Measurements from ENCODE around the gene THSD7A.

GRCh38 chr7:11710377-11710776 is 121.6 kb downstream of the THSD7A start:
- TF ChIP-seq CTCF (IDR thresholded peaks at IDR 0.05; ENCODE audit: low read length): no peak
- TF ChIP-seq EZH2 (optimal IDR thresholded peaks at IDR 0.05; ENCODE audit: low read depth, low read length): no peak
